ENCODE data around the gene SLC44A3. TPM values are rescaled to one million over a fixed set of nuclear protein-coding genes. Genes with fewer than 3 reads are reported as not detected.

SLC44A3 gene
- total RNA-seq, 1 experiment from 2014 or later = 16.9 TPM

- TF ChIP-seq, protein P1, sequence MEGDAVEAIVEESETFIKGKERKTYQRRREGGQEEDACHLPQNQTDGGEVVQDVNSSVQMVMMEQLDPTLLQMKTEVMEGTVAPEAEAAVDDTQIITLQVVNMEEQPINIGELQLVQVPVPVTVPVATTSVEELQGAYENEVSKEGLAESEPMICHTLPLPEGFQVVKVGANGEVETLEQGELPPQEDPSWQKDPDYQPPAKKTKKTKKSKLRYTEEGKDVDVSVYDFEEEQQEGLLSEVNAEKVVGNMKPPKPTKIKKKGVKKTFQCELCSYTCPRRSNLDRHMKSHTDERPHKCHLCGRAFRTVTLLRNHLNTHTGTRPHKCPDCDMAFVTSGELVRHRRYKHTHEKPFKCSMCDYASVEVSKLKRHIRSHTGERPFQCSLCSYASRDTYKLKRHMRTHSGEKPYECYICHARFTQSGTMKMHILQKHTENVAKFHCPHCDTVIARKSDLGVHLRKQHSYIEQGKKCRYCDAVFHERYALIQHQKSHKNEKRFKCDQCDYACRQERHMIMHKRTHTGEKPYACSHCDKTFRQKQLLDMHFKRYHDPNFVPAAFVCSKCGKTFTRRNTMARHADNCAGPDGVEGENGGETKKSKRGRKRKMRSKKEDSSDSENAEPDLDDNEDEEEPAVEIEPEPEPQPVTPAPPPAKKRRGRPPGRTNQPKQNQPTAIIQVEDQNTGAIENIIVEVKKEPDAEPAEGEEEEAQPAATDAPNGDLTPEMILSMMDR (IDR thresholded peaks at IDR 0.05; ENCODE audit: insufficient read depth in 1 of 2, low read depth in 1 of 2, low read length in 1 of 2, severe bottlenecking in 1 of 2, unreplicated experiment in 1 of 2) = no peak
- H3K4me3 ChIP-seq (ENCODE audit: low read depth, low read length) = peak overlapping the region; percentile 81
- DNase-seq = peak in 1 of 2 experiments; percentile 9
- Mint-ChIP-seq H3K4me1 (ENCODE audit: low read depth, unreplicated experiment) (peaks cover 5% of the 10 kb centered on the region), H3K9me3 (ENCODE audit: unreplicated experiment) (no peaks in the 10 kb centered on the region), H3K27ac (ENCODE audit: unreplicated experiment) (peak overlapping the region; percentile 85), H3K36me3 (ENCODE audit: insufficient read depth, unreplicated experiment) (no peaks in the 10 kb centered on the region), H3K4me3 (ENCODE audit: unreplicated experiment) (peak overlapping the region; percentile 78), H3K27me3 (ENCODE audit: insufficient read depth, unreplicated experiment) (no peaks in the 10 kb centered on the region)
- TSS peak; percentile 26 for BruUV-seq (replicated peaks)
- ChIA-PET POLR2A (no interaction called here), CTCF (interaction anchor here (0.5 to 0.6 kb wide), 2 partner anchors 35 to 60 kb away, joined by 3 read pairs; no protein-coding TSS in a partner anchor)
- no peaks in the 10 kb centered on the region for H3K27me3 ChIP-seq (replicated peaks; ENCODE audit: control insufficient read depth, insufficient read depth, low read length)
- no peaks in the 10 kb centered on the region; the same call in 1 of the 2 replicates for H3K9me3 ChIP-seq
- H3K36me3 ChIP-seq (ENCODE audit: control insufficient read depth, insufficient read depth, low read length) = no peaks in the 10 kb centered on the region
- intact Hi-C loops (cut with micrococcal nuclease; ENCODE audit: unreplicated experiment) = loop anchor here (1.0 kb wide), 2 partner anchors 11 to 224 kb away; no protein-coding TSS in a partner anchor
- peaks cover 13% of the 10 kb centered on the region for H3K4me1 ChIP-seq
These were observed 766 bp upstream of the SLC44A3 start for GRCh38 chr1:94819238-94819944.

- DNase-seq = peak in 1 of 2 experiments; percentile 2
- CTCF ChIA-PET = interaction anchor here (1.8 to 1.9 kb wide), 2 partner anchors 221 to 222 kb away, joined by 7 to 8 read pairs; no protein-coding TSS in a partner anchor
These were observed 779 bp downstream of the SLC44A3 start for GRCh38 chr1:94820936-94821335.

DNA sequence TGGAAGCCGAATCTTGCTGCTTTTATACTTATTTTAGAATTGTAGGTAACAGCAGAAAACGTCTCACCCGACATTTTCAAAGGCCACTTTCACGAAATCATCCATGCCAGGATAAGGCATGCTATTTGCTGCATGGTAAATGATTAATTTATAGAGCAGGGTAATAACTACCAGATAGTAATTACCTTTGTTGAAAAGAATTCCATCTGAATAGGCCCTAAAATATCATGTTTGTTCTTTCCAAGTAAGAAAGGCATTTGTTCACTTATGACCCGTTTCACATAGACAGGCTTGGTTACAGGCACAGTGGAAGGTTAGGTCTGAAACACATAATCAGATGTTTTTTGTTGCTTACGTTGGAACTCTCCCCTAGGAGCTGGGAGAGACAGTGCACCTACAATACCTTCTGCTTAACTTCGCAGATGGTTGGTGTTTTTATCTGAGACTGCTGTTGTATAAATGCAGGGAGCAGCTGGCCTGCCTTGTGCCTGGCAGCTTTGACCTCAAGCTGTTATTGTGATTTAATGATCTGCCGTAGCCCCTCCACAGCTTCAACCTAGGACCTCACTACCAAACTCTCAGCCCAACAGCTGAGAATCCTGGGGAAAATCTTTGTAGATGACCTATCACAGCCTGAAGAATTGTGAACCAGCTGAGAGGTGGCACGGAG is 1.6 kb downstream of the SLC44A3 start:
- H3K4me3 Mint-ChIP-seq (ENCODE audit: unreplicated experiment) = peak overlapping the region; percentile 78
- TF ChIP-seq, protein P1 (IDR thresholded peaks at IDR 0.05; ENCODE audit: insufficient read depth in 1 of 2, low read depth in 1 of 2, low read length in 1 of 2, severe bottlenecking in 1 of 2, unreplicated experiment in 1 of 2) = no peak
- BruUV-seq (replicated peaks) = no TSS peak
- POLR2A ChIA-PET = no interaction called here
- peak in 1 of 2 experiments; percentile 4 for DNase-seq
- peaks cover 13% of the 10 kb centered on the region for H3K4me1 ChIP-seq
- peaks cover 5% of the 10 kb centered on the region for H3K4me1 Mint-ChIP-seq (ENCODE audit: low read depth, unreplicated experiment)
- intact Hi-C loops (cut with micrococcal nuclease; ENCODE audit: unreplicated experiment) = no loop called here
- no peaks in the 10 kb centered on the region for H3K36me3 Mint-ChIP-seq (ENCODE audit: insufficient read depth, unreplicated experiment)
- no peaks in the 10 kb centered on the region for H3K9me3 Mint-ChIP-seq (ENCODE audit: unreplicated experiment)
- peak overlapping the region; percentile 81 for H3K4me3 ChIP-seq (ENCODE audit: low read depth, low read length)
- H3K27ac Mint-ChIP-seq (ENCODE audit: unreplicated experiment) = peak overlapping the region; percentile 85
- H3K27me3 Mint-ChIP-seq (ENCODE audit: insufficient read depth, unreplicated experiment) = no peaks in the 10 kb centered on the region
- H3K36me3 ChIP-seq (ENCODE audit: control insufficient read depth, insufficient read depth, low read length) = no peaks in the 10 kb centered on the region
- no peaks in the 10 kb centered on the region; the same call in 1 of the 2 replicates for H3K9me3 ChIP-seq
- H3K27me3 ChIP-seq (replicated peaks; ENCODE audit: control insufficient read depth, insufficient read depth, low read length) = no peaks in the 10 kb centered on the region
- CTCF ChIA-PET = interaction anchor here (1.8 to 1.9 kb wide), 2 partner anchors 220 to 222 kb away, joined by 7 to 8 read pairs; no protein-coding TSS in a partner anchor

More at GRCh38 chr1:94820936-94821335, 779 bp downstream of the SLC44A3 start:
- H3K36me3 Mint-ChIP-seq (ENCODE audit: insufficient read depth, unreplicated experiment) = no peaks in the 10 kb centered on the region
- peaks cover 5% of the 10 kb centered on the region for H3K4me1 Mint-ChIP-seq (ENCODE audit: low read depth, unreplicated experiment)
- H3K27ac Mint-ChIP-seq (ENCODE audit: unreplicated experiment) = peak overlapping the region; percentile 85
- TF ChIP-seq, protein P1 (IDR thresholded peaks at IDR 0.05; ENCODE audit: insufficient read depth in 1 of 2, low read depth in 1 of 2, low read length in 1 of 2, severe bottlenecking in 1 of 2, unreplicated experiment in 1 of 2) = no peak
- H3K27me3 Mint-ChIP-seq (ENCODE audit: insufficient read depth, unreplicated experiment) = no peaks in the 10 kb centered on the region
- peak overlapping the region; percentile 78 for H3K4me3 Mint-ChIP-seq (ENCODE audit: unreplicated experiment)
- H3K4me1 ChIP-seq = peaks cover 13% of the 10 kb centered on the region
- TSS peak; percentile 57 for BruUV-seq (replicated peaks)
- POLR2A ChIA-PET = no interaction called here
- no peaks in the 10 kb centered on the region for H3K27me3 ChIP-seq (replicated peaks; ENCODE audit: control insufficient read depth, insufficient read depth, low read length)
- H3K9me3 ChIP-seq = no peaks in the 10 kb centered on the region; the same call in 1 of the 2 replicates
- H3K36me3 ChIP-seq (ENCODE audit: control insufficient read depth, insufficient read depth, low read length) = no peaks in the 10 kb centered on the region
- intact Hi-C loops (cut with micrococcal nuclease; ENCODE audit: unreplicated experiment) = no loop called here
- peak overlapping the region; percentile 81 for H3K4me3 ChIP-seq (ENCODE audit: low read depth, low read length)
- no peaks in the 10 kb centered on the region for H3K9me3 Mint-ChIP-seq (ENCODE audit: unreplicated experiment)
